Heart left ventricle (tissue), 16 donors: ENCODE results near the gene TBKBP1. TPM values are rescaled to one million over a fixed set of nuclear protein-coding genes. Genes with fewer than 3 reads are reported as not detected.

Experiments used
- ATAC-seq, 4 donors: fragments of 200-7000 bp; cut with Tn5 transposase; one replicate each; pipeline ENCODE4 v1.9.1; 2020 to 2022; ENCODE audit warnings: moderate library complexity in 4 of 4, mild to moderate bottlenecking in 3 of 4, moderate number of reproducible peaks in 1 of 4
- DNase-seq, 5 donors: peaks; one replicate each; pipeline ENCODE4 v3.0.0-alpha.2; 2020
- H3K27ac ChIP-seq, 12 donors: fragments of 200-600 bp; sonication (generic) in 4 of 12; one replicate each; pipeline versions ENCODE4 v1.5.0 to v1.8.0; 2016 to 2022; ENCODE audit warnings: mild to moderate bottlenecking in 2 of 12
- H3K27me3 ChIP-seq, 9 donors: fragments of 200-600 bp; sonication (generic) in 2 of 9; one replicate each; pipeline versions ENCODE4 v1.5.1 to v1.8.0; 2016 to 2022; ENCODE audit warnings: mild to moderate bottlenecking in 3 of 9
- H3K36me3 ChIP-seq, 9 donors: fragments of 200-600 bp; sonication (generic) in 2 of 9; one replicate each; pipeline versions ENCODE4 v1.5.0 to v1.8.0; 2018 to 2022; ENCODE audit warnings: mild to moderate bottlenecking in 2 of 9
- H3K4me1 ChIP-seq, 12 donors: fragments of 200-600 bp; sonication (generic) in 4 of 12; one replicate each; pipeline versions ENCODE4 v1.5.0 to v1.8.0; 2016 to 2022; ENCODE audit warnings: mild to moderate bottlenecking in 3 of 12
- H3K4me3 ChIP-seq, 12 donors: fragments of 200-600 bp; sonication (generic) in 4 of 12; one replicate each; pipeline versions ENCODE4 v1.5.0 to v1.8.0; 2017 to 2022; ENCODE audit warnings: mild to moderate bottlenecking in 9 of 12, moderate library complexity in 4 of 12
- H3K9me3 ChIP-seq, 12 donors: fragments of 200-600 bp; sonication (generic) in 4 of 12; one replicate each; pipeline versions ENCODE4 v1.5.0 to v1.8.0; 2016 to 2022; ENCODE audit warnings: mild to moderate bottlenecking in 1 of 12
- POLR2A ChIP-seq, 2 donors: fragments of 450-650 bp; IDR thresholded peaks; one replicate each; pipeline ENCODE4 v1.6.1; 2017; ENCODE audit warnings: antibody characterized with exemption in 2 of 2, mild to moderate bottlenecking in 2 of 2, moderate library complexity in 2 of 2
- WGBS, 4 donors: extraction: QIAGEN DNeasy Blood & Tissue Kit in 2 of 4; methylation state at CpG; one replicate each; pipeline versions ENCODE4 v1.1.5 to v1.1.7; 2013 to 2018; 5-methylcytosine and 5-hydroxymethylcytosine counted together
- intact Hi-C, 10 donors: fragments of 100-400 bp; cut with DNase I; formaldehyde crosslinking; loops; one replicate each; pipeline versions ENCODE4 v1.11.1 to v1.14.2; 2022
- polyA plus RNA-seq, 2 donors: library from polyadenylated mRNA; stranded (reverse); fragments of 200-250 nt; gene quantifications; one replicate each; pipeline ENCODE4 v1.2.3, GENCODE V29; 2013
- total RNA-seq, 9 donors: library from RNA; depleted of rRNA in 2 of 9; stranded (reverse); fragments of >200 nt in 2 of 9; fragmentation: NEBNext Ultra II Directional in 3 of 9; extraction: Animal tissue kit (Norgen Biotek cat#: 25700) in 3 of 9; gene quantifications; one replicate each; pipeline versions ENCODE4 v1.1.0 to v1.2.4, GENCODE V29; 2016 to 2023
- TF ChIP-seq, protein P1 (sequence below), 12 donors: fragments of 200-600 bp; sonication (generic) in 4 of 12; IDR thresholded peaks; one replicate each; pipeline versions ENCODE4 v1.5.0 to v1.8.0; 2018 to 2022; ENCODE audit warnings: antibody characterized with exemption in 12 of 12, mild to moderate bottlenecking in 5 of 12
- donor health status: ischemic (EF 13 %, LVEDD 7.1; RV severe dilation, severe dysfunction).
- donor health status: healthy with polysubstance abuse.
- donor health status: DM: no; HTN: yes; CAD: no.
- donor health status: DM: no; HTN: no; CAD: no.
- donor health status: ischemic (EF 25% LVEDD 6.9; RV normal size, moderate dysfunction).
- donor health status: ischemic (EF 25% LVEDD 5.7; RV mildly dilated, moderate dysfunction).
- donor health status: healthy.
- donor health status: DM: yes; HTN: yes; CAD: no.
- donor health status: ischemic (EF 35%, LVEDD 5.7; RV mildly dilated, moderate dysfunction).
- donor health status: nonischemic (EF 11% LVEDD 7.7; RV severe dilation, severe dysfunction).
- donor health status: DM: yes; HTN: yes; CAD: no.
- donor health status: PGD.
- donor health status: ischemic (EF 29% LVEDD 5.4; RV normal size, mild dysfunction).
- donor health status: nonischemic (EF 23%, LVEDD 6.1; RV moderate dilation, normal function).

The TBKBP1 gene
- total and polyA plus RNA-seq, 11 donors, result 11.3 to 24.8 (median 13.4) TPM

- ATAC-seq (no peak), DNase-seq (no peak)
- H3K9me3 ChIP-seq, result no peaks in the 10 kb centered on the region
- H3K36me3 ChIP-seq, result no peaks in the 10 kb centered on the region
- peaks cover 12 to 54% (median 40%) of the 10 kb centered on the region in 9 donors for H3K27me3 ChIP-seq
- TF ChIP-seq, protein P1, sequence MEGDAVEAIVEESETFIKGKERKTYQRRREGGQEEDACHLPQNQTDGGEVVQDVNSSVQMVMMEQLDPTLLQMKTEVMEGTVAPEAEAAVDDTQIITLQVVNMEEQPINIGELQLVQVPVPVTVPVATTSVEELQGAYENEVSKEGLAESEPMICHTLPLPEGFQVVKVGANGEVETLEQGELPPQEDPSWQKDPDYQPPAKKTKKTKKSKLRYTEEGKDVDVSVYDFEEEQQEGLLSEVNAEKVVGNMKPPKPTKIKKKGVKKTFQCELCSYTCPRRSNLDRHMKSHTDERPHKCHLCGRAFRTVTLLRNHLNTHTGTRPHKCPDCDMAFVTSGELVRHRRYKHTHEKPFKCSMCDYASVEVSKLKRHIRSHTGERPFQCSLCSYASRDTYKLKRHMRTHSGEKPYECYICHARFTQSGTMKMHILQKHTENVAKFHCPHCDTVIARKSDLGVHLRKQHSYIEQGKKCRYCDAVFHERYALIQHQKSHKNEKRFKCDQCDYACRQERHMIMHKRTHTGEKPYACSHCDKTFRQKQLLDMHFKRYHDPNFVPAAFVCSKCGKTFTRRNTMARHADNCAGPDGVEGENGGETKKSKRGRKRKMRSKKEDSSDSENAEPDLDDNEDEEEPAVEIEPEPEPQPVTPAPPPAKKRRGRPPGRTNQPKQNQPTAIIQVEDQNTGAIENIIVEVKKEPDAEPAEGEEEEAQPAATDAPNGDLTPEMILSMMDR (IDR thresholded peaks at IDR 0.05), result no peak
- no peak for TF ChIP-seq POLR2A (IDR thresholded peaks at IDR 0.05)
- intact Hi-C loops, result loop anchor here in 1 of 10 donors (10.0 kb wide), 1 partner anchor 70 kb away; no protein-coding TSS in a partner anchor
- 72 to 88% (median 82%) methylated on average over 3 of the region's 3 CpGs for WGBS, 4 donors
- H3K4me3 ChIP-seq, result peak overlapping the region in 1 of 12 donors; percentile 52
- peak overlapping the region in 1 of 12 donors; percentile 70 for H3K27ac ChIP-seq
- peaks cover 0 to 19% (median 8%) of the 10 kb centered on the region in 12 donors for H3K4me1 ChIP-seq
Observed at GRCh38 chr17:47735139-47735464, 41.1 kb downstream of the TBKBP1 start.

DNA sequence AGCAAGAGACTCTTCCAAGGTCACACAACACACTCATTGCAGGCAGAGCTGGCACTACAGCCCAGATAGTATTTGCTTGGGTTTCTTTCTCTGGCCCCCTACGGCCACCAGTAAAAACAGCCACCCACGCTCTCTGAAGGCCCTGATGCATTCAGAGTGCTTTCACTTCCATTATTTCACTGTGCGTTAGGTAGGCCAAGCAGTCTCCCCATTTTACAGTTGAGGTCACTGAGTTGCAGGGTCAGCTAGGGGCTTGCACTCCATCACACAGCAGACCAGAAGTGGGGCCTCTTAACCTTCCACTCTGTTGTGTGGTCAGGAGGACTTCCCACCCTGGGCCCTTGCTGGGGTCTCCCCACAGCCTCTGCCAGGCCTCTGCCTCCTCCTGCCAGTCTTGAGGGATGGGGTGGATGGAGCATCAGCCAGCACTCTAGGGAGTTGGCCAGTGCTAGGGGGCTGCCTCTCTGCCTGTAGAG, 41.6 kb downstream of the TBKBP1 start:
- peak in 1 of 5 donors; percentile 20 for DNase-seq
- ATAC-seq, result no peak

GRCh38 chr17:47736501-47737495, 42.8 kb downstream of the TBKBP1 start:
- ATAC-seq, result no peak
- no peak for TF ChIP-seq POLR2A (IDR thresholded peaks at IDR 0.05)
- TF ChIP-seq, protein P1 (IDR thresholded peaks at IDR 0.05), result no peak
- H3K4me1 ChIP-seq, result peaks cover 0 to 19% (median 8%) of the 10 kb centered on the region in 12 donors
- intact Hi-C loops, result loop anchor here in 1 of 10 donors (10.0 kb wide), 1 partner anchor 72 kb away; no protein-coding TSS in a partner anchor
- no peaks in the 10 kb centered on the region for H3K9me3 ChIP-seq
- DNase-seq, result peak in 1 of 5 donors; percentile 35
- WGBS, 4 donors, result 74 to 83% (median 79%) methylated on average over 17 of the region's 17 CpGs
- no peak overlapping the region for H3K27ac ChIP-seq
- H3K4me3 ChIP-seq, result peak overlapping the region in 1 of 12 donors; percentile 52
- peaks cover 12 to 38% (median 29%) of the 10 kb centered on the region in 9 donors for H3K27me3 ChIP-seq
- no peaks in the 10 kb centered on the region for H3K36me3 ChIP-seq

More for the DNA sequence above, 41.6 kb downstream of the TBKBP1 start:
- H3K27me3 ChIP-seq, result peaks cover 12 to 49% (median 35%) of the 10 kb centered on the region in 9 donors
- TF ChIP-seq POLR2A (IDR thresholded peaks at IDR 0.05), result no peak
- TF ChIP-seq, protein P1 (IDR thresholded peaks at IDR 0.05), result no peak
- peaks cover 0 to 19% (median 8%) of the 10 kb centered on the region in 12 donors for H3K4me1 ChIP-seq
- H3K9me3 ChIP-seq, result no peaks in the 10 kb centered on the region
- peak overlapping the region in 1 of 12 donors; percentile 52 for H3K4me3 ChIP-seq
- intact Hi-C loops, result loop anchor here in 1 of 10 donors (10.0 kb wide), 1 partner anchor 71 kb away; no protein-coding TSS in a partner anchor
- WGBS, 4 donors, result 80 to 96% (median 90%) methylated on average over 3 of the region's 3 CpGs
- H3K27ac ChIP-seq, result peak overlapping the region in 1 of 12 donors; percentile 70
- no peaks in the 10 kb centered on the region for H3K36me3 ChIP-seq

DNA sequence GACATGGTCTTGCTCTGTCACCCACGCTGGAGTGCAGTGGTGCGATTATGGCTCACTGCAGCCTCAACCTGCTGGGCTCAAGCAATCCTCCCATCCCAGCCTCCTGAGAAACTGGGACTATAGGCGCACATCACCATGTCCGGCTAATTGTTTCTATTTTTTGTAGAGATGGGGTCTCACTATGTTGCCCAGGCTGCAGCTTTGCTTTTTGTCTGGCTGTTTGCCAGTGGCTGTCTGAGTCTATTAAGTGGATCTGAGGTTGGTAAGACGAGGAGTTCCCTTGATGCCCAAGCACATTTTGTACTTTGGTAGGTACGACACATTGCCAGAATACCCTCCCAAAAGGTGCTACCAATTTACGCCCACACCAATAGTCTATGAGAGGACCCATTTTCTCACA, 44.2 kb downstream of the TBKBP1 start:
- DNase-seq, result peak in 1 of 5 donors; percentile 6
- Histone ChIP-seq H3K27me3 (peaks cover 7 to 38% (median 21%) of the 10 kb centered on the region in 9 donors), H3K9me3 (no peaks in the 10 kb centered on the region), H3K4me1 (peaks cover 0 to 17% (median 5%) of the 10 kb centered on the region in 12 donors), H3K4me3 (peak overlapping the region in 1 of 12 donors; percentile 52), H3K27ac (no peak overlapping the region), H3K36me3 (no peaks in the 10 kb centered on the region)
- 88 to 93% (median 90%) methylated on average over 7 of the region's 7 CpGs for WGBS, 4 donors
- no peak for TF ChIP-seq POLR2A (IDR thresholded peaks at IDR 0.05)
- TF ChIP-seq, protein P1 (IDR thresholded peaks at IDR 0.05), result no peak
- no peak for ATAC-seq
- intact Hi-C loops, result loop anchor here in 1 of 10 donors (10.0 kb wide), 1 partner anchor 73 kb away; no protein-coding TSS in a partner anchor
